Measurements from ENCODE around the gene CYP4B1.

The CYP4B1 gene

GRCh38 chr1:46797696-46798470 lies 963 bp upstream of the CYP4B1 start:
- no peak for DNase-seq

GRCh38 chr1:46800742-46801141 lies 1.9 kb downstream of the CYP4B1 start:
- no peak for DNase-seq

- no peak for DNase-seq
Observed at GRCh38 chr1:46801323-46802055, 2.6 kb downstream of the CYP4B1 start.

- no peak for DNase-seq
Observed at GRCh38 chr1:46802081-46802480, 3.2 kb downstream of the CYP4B1 start.

GRCh38 chr1:46802901-46803574 lies 4.2 kb downstream of the CYP4B1 start:
- no peak for DNase-seq

- no peak for DNase-seq
Observed at GRCh38 chr1:46804027-46804889, 5.4 kb downstream of the CYP4B1 start.

- DNase-seq, result no peak
Observed at GRCh38 chr1:46804926-46805325, 6.1 kb downstream of the CYP4B1 start.

GRCh38 chr1:46805755-46806154 lies 6.9 kb downstream of the CYP4B1 start:
- DNase-seq, result no peak

GRCh38 chr1:46806196-46807020 lies 7.6 kb downstream of the CYP4B1 start:
- no peak for DNase-seq

- DNase-seq, result no peak
Observed at GRCh38 chr1:46807046-46807972, 8.5 kb downstream of the CYP4B1 start.

- no peak for DNase-seq
Observed at GRCh38 chr1:46809071-46809470, 10.2 kb downstream of the CYP4B1 start.

GRCh38 chr1:46809904-46810303 lies 11.1 kb downstream of the CYP4B1 start:
- no peak for DNase-seq

- DNase-seq, result no peak
Observed at GRCh38 chr1:46810596-46810995, 11.8 kb downstream of the CYP4B1 start.

GRCh38 chr1:46811053-46811452 lies 12.2 kb downstream of the CYP4B1 start:
- DNase-seq, result no peak

GRCh38 chr1:46812065-46812963 lies 13.5 kb downstream of the CYP4B1 start:
- DNase-seq, result no peak

GRCh38 chr1:46812996-46813857 lies 14.4 kb downstream of the CYP4B1 start:
- DNase-seq, result no peak

GRCh38 chr1:46813858-46814396 lies 15.1 kb downstream of the CYP4B1 start:
- DNase-seq, result no peak

- no peak for DNase-seq
Observed at GRCh38 chr1:46815133-46815532, 16.3 kb downstream of the CYP4B1 start.
